Measurements from ENCODE around the gene NKX1-1. TPM values are rescaled to one million over a fixed set of nuclear protein-coding genes. Genes with fewer than 3 reads are reported as not detected.
A peak's percentile ranks its signal among the peaks of the same experiment; 100 is the strongest.

Gene NKX1-1
- total and polyA plus RNA-seq, 4 experiments from 2014 or later, result not detected

DNA sequence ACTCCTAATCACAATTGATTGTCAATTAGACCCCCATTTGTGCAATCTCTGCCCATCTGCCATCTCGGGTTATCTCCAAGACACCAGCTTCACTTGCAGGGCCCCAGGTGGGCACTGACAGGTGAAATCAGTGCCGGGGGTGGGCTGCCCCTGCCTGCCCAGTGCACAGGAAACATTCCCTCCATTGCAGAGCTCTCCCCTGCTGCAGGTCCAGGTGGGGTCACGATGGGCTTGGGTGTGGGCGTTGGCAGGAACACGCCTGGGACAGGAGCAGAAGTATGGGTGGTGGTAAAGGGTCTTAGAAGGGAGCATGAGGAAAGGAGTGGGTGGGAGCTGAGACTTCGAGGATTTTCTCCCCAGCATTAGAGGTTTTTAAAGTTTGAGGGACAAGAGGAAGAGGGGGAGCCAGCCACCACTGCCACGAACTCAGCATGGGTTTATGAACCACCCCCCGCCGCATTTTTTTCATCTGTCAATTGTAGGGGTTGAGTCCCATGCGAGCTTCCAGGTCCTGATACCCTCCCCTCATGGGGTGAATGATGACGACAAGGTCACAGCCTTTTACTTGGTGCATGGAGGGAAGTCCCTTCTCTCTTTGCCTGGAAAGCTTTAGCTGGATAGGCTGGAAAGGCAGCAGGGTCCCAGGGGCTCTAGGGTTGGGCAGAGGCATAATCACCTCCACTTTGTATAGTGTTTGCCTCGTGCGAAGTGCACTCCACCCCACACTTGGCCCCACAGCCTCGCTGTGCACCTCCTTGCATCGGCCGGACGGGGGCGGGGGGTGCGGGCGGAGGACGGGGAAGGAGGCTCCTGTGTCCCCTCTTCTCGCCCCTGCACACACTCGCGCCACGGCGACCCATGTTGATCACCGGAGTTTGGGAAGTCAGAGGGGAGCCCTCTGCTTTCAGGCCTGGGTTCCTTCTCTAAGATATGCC, 3.5 kb upstream of the NKX1-1 start:
- intact Hi-C loops (cut with micrococcal nuclease), result no loop called here
- Histone ChIP-seq H3K27ac (ENCODE audit: low read depth, low read length) (no peak overlapping the region), H3K9me3 (ENCODE audit: control insufficient read depth in 1 of 2, low read length in 2 of 2) (no peaks in the 10 kb centered on the region), H3K4me3 (ENCODE audit: low read length in 2 of 2) (no peak overlapping the region), H3K4me1 (ENCODE audit: insufficient read depth, low read length) (no peaks in the 10 kb centered on the region), H3K27me3 (ENCODE audit: insufficient read depth, low read length) (peaks cover 4% of the 10 kb centered on the region), H3K36me3 (ENCODE audit: insufficient read depth, low read length) (no peaks in the 10 kb centered on the region)
- Mint-ChIP-seq H3K4me1 (peaks cover 2 to 11% (median 3%) of the 10 kb centered on the region in 4 donors), H3K4me3 (peak overlapping the region in 1 of 8 donors; percentile 15), H3K9me3 (peaks cover 0 to 6% (median 0%) of the 10 kb centered on the region in 8 donors), H3K27me3 (peaks cover 29 to 43% of the 10 kb centered on the region in 2 donors), H3K27ac (no peak overlapping the region), H3K36me3 (no peaks in the 10 kb centered on the region)
- POLR2A ChIA-PET (ENCODE audit: partially characterized antibody), result no interaction called here
- DNase-seq, result no peak
- CTCF ChIA-PET (ENCODE audit: partially characterized antibody), result interaction anchor here (0.9 kb wide), 1 partner anchor 196 kb away, joined by 3 read pairs; no protein-coding TSS in a partner anchor

DNA sequence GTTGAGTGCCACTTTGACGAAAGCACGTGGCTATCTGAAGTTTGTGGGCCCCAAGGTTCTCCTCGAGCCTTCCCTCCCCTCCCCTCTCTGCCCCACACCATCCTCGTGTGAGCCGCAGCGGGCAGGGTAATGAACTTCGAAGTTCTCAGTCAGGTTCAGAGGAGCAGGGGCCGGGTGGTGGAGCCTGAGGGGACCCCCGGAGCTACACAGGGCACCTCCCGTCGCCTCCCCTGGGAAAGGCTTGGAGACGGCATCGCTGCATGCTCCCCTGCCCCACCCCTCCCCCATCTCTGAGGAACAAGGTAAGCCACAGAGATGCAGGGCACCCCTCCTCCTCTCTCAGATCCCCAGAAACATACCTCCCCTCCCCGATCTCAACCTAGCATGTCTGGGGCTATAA, 2.8 kb upstream of the NKX1-1 start:
- H3K27ac Mint-ChIP-seq, result no peak overlapping the region
- no peaks in the 10 kb centered on the region for H3K9me3 ChIP-seq (ENCODE audit: control insufficient read depth in 1 of 2, low read length in 2 of 2)
- DNase-seq, result no peak
- H3K27me3 Mint-ChIP-seq, result peaks cover 29 to 43% of the 10 kb centered on the region in 2 donors
- no peak overlapping the region for H3K4me3 Mint-ChIP-seq
- no peaks in the 10 kb centered on the region for H3K36me3 ChIP-seq (ENCODE audit: insufficient read depth, low read length)
- intact Hi-C loops (cut with micrococcal nuclease), result no loop called here
- no peaks in the 10 kb centered on the region for H3K4me1 ChIP-seq (ENCODE audit: insufficient read depth, low read length)
- no peak overlapping the region for H3K4me3 ChIP-seq (ENCODE audit: low read length in 2 of 2)
- peaks cover 2 to 11% (median 3%) of the 10 kb centered on the region in 4 donors for H3K4me1 Mint-ChIP-seq
- ChIA-PET CTCF (ENCODE audit: partially characterized antibody) (interaction anchor here (0.9 kb wide), 1 partner anchor 196 kb away, joined by 3 read pairs; no protein-coding TSS in a partner anchor), POLR2A (ENCODE audit: partially characterized antibody) (no interaction called here)
- no peak overlapping the region for H3K27ac ChIP-seq (ENCODE audit: low read depth, low read length)
- peaks cover 0 to 6% (median 0%) of the 10 kb centered on the region in 8 donors for H3K9me3 Mint-ChIP-seq
- H3K27me3 ChIP-seq (ENCODE audit: insufficient read depth, low read length), result peaks cover 6% of the 10 kb centered on the region
- H3K36me3 Mint-ChIP-seq, result no peaks in the 10 kb centered on the region

DNA sequence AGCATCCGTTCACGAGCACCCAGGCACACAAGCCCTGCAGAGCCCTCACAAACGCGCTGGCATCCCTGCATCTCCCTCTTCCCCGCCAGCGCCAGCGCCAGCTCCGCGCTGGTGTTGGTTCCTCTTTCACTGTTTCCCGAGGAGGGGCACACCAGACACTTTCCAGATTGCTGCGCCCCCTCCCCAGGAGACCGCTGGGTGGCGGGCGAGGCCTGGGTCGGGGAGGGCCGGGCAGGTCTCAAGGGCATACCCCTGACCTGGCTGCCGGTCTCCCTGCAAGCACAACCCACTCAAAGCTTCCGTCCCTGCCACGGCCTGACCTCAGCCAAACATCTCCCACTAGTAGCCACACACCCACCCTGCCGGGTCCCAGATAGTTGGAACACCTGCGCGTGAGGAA, 2.2 kb upstream of the NKX1-1 start:
- Mint-ChIP-seq H3K27ac (peak overlapping the region in 2 of 7 donors; percentile 57 to 77), H3K9me3 (peaks cover 0 to 6% (median 0%) of the 10 kb centered on the region in 8 donors), H3K36me3 (no peaks in the 10 kb centered on the region), H3K4me1 (peaks cover 2 to 11% (median 3%) of the 10 kb centered on the region in 4 donors), H3K4me3 (peak overlapping the region in 4 of 8 donors; percentile 7 to 53 (median 42)), H3K27me3 (peaks cover 32 to 40% of the 10 kb centered on the region in 2 donors)
- no peak overlapping the region for H3K4me3 ChIP-seq (ENCODE audit: low read length in 2 of 2)
- intact Hi-C loops (cut with micrococcal nuclease), result no loop called here
- no peak for DNase-seq
- no peak overlapping the region for H3K27ac ChIP-seq (ENCODE audit: low read depth, low read length)
- no peaks in the 10 kb centered on the region for H3K4me1 ChIP-seq (ENCODE audit: insufficient read depth, low read length)
- ChIA-PET POLR2A (ENCODE audit: partially characterized antibody) (no interaction called here), CTCF (ENCODE audit: partially characterized antibody) (no interaction called here)
- no peaks in the 10 kb centered on the region for H3K9me3 ChIP-seq (ENCODE audit: control insufficient read depth in 1 of 2, low read length in 2 of 2)
- no peaks in the 10 kb centered on the region for H3K36me3 ChIP-seq (ENCODE audit: insufficient read depth, low read length)
- peaks cover 8% of the 10 kb centered on the region for H3K27me3 ChIP-seq (ENCODE audit: insufficient read depth, low read length)

DNA sequence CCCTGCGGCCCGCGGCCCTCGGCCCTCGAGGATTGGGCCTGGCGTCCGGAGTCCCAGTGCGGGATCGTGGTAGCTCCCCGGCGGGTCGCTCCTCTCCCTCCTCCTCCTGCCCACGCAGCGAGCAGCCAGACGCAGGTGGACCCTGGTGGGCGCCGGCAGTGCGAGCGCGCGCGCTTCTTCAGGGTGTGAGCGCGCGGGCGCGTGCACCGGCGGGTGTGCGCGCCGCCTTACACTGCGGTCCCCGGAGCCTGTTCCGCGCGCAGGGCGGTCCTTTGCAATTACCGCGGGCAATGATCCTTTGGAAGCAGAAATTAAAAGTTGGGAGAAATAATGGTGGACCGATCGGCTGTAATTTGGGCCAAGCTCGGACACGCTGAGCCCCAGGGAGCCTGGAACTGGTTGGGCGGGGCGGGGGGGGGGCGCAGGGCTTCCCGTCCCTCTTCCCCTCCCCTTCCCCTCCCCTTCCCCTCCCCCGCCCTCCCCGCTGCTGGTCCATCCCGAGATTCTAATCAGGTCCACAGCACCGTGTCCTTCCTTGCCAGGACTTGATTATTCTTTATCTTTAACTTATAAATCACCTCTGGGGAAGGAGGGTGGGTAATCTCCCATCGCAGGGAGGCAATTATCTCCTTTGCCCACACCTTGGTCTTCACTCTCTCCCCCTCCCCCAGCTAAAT, 1.6 kb upstream of the NKX1-1 start:
- Histone ChIP-seq H3K9me3 (ENCODE audit: control insufficient read depth in 1 of 2, low read length in 2 of 2) (no peaks in the 10 kb centered on the region), H3K27me3 (ENCODE audit: insufficient read depth, low read length) (peaks cover 8% of the 10 kb centered on the region), H3K4me3 (ENCODE audit: low read length in 2 of 2) (no peak overlapping the region), H3K36me3 (ENCODE audit: insufficient read depth, low read length) (no peaks in the 10 kb centered on the region), H3K27ac (ENCODE audit: low read depth, low read length) (no peak overlapping the region), H3K4me1 (ENCODE audit: insufficient read depth, low read length) (no peaks in the 10 kb centered on the region)
- Mint-ChIP-seq H3K36me3 (no peaks in the 10 kb centered on the region), H3K27ac (no peak overlapping the region), H3K4me3 (no peak overlapping the region), H3K9me3 (peaks cover 0 to 6% (median 0%) of the 10 kb centered on the region in 8 donors), H3K4me1 (peaks cover 2 to 6% (median 3%) of the 10 kb centered on the region in 4 donors), H3K27me3 (peaks cover 30 to 36% of the 10 kb centered on the region in 2 donors)
- ChIA-PET CTCF (ENCODE audit: partially characterized antibody) (no interaction called here), POLR2A (ENCODE audit: partially characterized antibody) (no interaction called here)
- no peak for DNase-seq
- intact Hi-C loops (cut with micrococcal nuclease), result no loop called here

DNA sequence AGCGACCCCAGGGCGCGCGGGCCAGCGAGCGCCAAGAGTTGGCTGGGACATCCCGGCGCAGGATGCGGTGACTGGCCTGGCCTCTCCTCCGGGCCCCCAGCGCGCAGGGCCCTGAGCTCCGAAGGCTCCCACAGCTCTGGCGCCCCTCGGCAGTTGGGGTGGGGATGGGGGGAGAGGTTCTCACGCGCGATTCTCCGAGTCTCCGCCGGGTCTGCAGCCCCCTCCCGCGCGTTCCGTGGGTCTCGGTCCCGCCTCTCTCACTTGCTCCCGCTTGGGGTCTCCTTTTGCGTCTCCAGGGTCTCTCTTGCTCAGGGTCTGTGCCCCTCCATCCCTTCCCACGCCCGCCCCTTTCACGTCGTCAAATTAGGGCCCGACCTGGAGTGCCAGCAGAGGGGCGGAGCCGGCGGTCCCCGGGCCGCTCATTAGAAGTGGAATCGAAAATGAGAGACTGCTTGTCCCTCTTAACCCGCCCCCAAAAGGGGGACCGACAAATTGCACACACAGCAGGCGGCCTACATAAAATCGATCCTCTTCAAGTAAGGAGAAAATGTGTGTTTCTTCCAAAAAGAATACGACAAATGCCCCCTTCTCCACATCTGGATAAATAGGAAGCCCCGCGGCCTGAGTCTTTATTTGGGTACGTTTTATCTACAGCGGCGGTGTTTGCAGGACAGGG, 877 bp upstream of the NKX1-1 start:
- Histone ChIP-seq H3K36me3 (ENCODE audit: insufficient read depth, low read length) (no peaks in the 10 kb centered on the region), H3K4me1 (ENCODE audit: insufficient read depth, low read length) (no peaks in the 10 kb centered on the region), H3K27ac (ENCODE audit: low read depth, low read length) (no peak overlapping the region), H3K9me3 (ENCODE audit: control insufficient read depth in 1 of 2, low read length in 2 of 2) (no peaks in the 10 kb centered on the region), H3K4me3 (ENCODE audit: low read length in 2 of 2) (no peak overlapping the region), H3K27me3 (ENCODE audit: insufficient read depth, low read length) (peaks cover 10% of the 10 kb centered on the region)
- DNase-seq, result no peak
- Mint-ChIP-seq H3K4me1 (peaks cover 2 to 5% (median 4%) of the 10 kb centered on the region in 4 donors), H3K9me3 (peaks cover 0 to 6% (median 0%) of the 10 kb centered on the region in 8 donors), H3K27ac (peak overlapping the region in 1 of 7 donors; percentile 60), H3K27me3 (peaks cover 28 to 34% of the 10 kb centered on the region in 2 donors), H3K36me3 (no peaks in the 10 kb centered on the region), H3K4me3 (peak overlapping the region in 2 of 8 donors; percentile 38 to 43)
- ChIA-PET CTCF (ENCODE audit: partially characterized antibody) (no interaction called here), POLR2A (ENCODE audit: partially characterized antibody) (no interaction called here)
- intact Hi-C loops (cut with micrococcal nuclease), result no loop called here

DNA sequence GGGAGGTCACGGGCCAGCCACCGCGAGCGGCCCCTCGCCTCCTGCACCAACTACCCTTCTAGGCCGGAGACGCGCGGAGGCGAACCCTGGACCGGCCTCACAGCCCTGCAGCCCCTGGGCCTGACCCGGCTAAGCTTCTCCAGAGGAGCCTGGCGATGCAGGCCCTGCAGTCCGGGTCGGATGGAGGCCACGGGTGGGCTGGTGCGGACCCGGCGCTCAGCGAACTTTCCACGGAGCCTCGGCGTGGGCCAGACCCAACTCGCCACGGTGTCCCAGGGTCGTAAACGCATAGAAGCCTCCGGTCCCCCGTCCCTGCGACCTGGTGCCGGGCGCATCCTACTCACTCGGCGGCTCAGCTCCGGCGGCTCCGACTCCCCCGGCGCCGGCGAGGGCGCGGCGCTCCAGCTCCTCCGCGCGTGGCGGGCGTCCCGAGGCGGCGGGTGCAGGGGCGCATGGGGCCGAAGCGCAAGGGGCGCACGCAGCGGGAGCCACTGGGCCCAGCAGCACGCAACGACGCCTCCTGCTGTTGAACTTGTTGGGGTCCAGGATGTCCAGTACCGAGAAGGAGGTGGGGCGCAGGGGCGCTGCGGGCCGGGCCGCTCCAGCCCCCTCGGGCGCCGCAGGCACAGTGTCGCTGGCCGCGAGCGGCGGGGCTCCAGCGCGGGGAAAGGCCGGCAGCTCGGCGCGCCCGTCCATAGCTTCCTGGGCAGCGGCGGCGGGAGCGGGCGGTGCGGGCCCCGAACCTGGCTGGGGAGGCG, 427 bp downstream of the NKX1-1 start:
- DNase-seq, result no peak
- H3K27ac Mint-ChIP-seq, result no peak overlapping the region
- no peaks in the 10 kb centered on the region for H3K4me1 ChIP-seq (ENCODE audit: insufficient read depth, low read length)
- H3K4me3 Mint-ChIP-seq, result no peak overlapping the region
- H3K4me3 ChIP-seq (ENCODE audit: low read length in 2 of 2), result no peak overlapping the region
- intact Hi-C loops (cut with micrococcal nuclease), result no loop called here
- no peak overlapping the region for H3K27ac ChIP-seq (ENCODE audit: low read depth, low read length)
- H3K27me3 ChIP-seq (ENCODE audit: insufficient read depth, low read length), result peaks cover 12% of the 10 kb centered on the region
- H3K27me3 Mint-ChIP-seq, result peaks cover 31% of the 10 kb centered on the region in 2 donors
- no peaks in the 10 kb centered on the region for H3K9me3 ChIP-seq (ENCODE audit: control insufficient read depth in 1 of 2, low read length in 2 of 2)
- ChIA-PET CTCF (ENCODE audit: partially characterized antibody) (no interaction called here), POLR2A (ENCODE audit: partially characterized antibody) (no interaction called here)
- no peaks in the 10 kb centered on the region for H3K36me3 Mint-ChIP-seq
- peaks cover 2 to 6% (median 4%) of the 10 kb centered on the region in 4 donors for H3K4me1 Mint-ChIP-seq
- H3K9me3 Mint-ChIP-seq, result peaks cover 0 to 4% (median 0%) of the 10 kb centered on the region in 8 donors
- H3K36me3 ChIP-seq (ENCODE audit: insufficient read depth, low read length), result no peaks in the 10 kb centered on the region
